ENCODE data around the gene NDUFV3. TPM values are rescaled to one million over a fixed set of nuclear protein-coding genes. Genes with fewer than 3 reads are reported as not detected.
A peak's percentile ranks its signal among the peaks of the same experiment; 100 is the strongest.

The NDUFV3 gene
- total RNA-seq, 6 experiments from 2014 or later, result 18.9 to 39.1 (median 23.6) TPM

GRCh38 chr21:42913476-42913875, 20.4 kb downstream of the NDUFV3 start:
- no peak for TF ChIP-seq CTCF (IDR thresholded peaks at IDR 0.05)
- Histone ChIP-seq H3K27ac (no peak overlapping the region), H3K4me3 (no peak overlapping the region), H3K36me3 (peaks cover 0 to 36% (median 22%) of the 10 kb centered on the region in 4 donors), H3K27me3 (no peaks in the 10 kb centered on the region), H3K9me3 (no peaks in the 10 kb centered on the region), H3K4me1 (no peaks in the 10 kb centered on the region)
- ATAC-seq (peak in 2 of 4 donors; percentile 26 to 34), DNase-seq (no peak)
- 56% methylated on average over 3 of the region's 7 CpGs for WGBS (ENCODE audit: insufficient coverage, low coverage, low lambda C conversion rate, missing lambda C conversion rate)
- intact Hi-C loops (cut with DNase I), result loop anchor here in 1 of 2 donors (10.0 kb wide), 1 partner anchor 59 kb away; no protein-coding TSS in a partner anchor

GRCh38 chr21:42918291-42918690, 25.2 kb downstream of the NDUFV3 start:
- H3K27me3 ChIP-seq, result no peaks in the 10 kb centered on the region
- WGBS (ENCODE audit: insufficient coverage, low coverage, low lambda C conversion rate, missing lambda C conversion rate), result 88% methylated on average over 5 of the region's 6 CpGs
- no peaks in the 10 kb centered on the region for H3K9me3 ChIP-seq
- no peak overlapping the region for H3K4me3 ChIP-seq
- ATAC-seq, result no peak
- H3K4me1 ChIP-seq, result no peaks in the 10 kb centered on the region
- H3K36me3 ChIP-seq, result no peaks in the 10 kb centered on the region
- H3K27ac ChIP-seq, result no peak overlapping the region
- DNase-seq, result no peak
- TF ChIP-seq POLR2A (IDR thresholded peaks at IDR 0.05) (no peak), CTCF (IDR thresholded peaks at IDR 0.05) (no peak)
- intact Hi-C loops (cut with DNase I), result loop anchor here in 1 of 2 donors (10.0 kb wide), 1 partner anchor 63 kb away; no protein-coding TSS in a partner anchor

DNA sequence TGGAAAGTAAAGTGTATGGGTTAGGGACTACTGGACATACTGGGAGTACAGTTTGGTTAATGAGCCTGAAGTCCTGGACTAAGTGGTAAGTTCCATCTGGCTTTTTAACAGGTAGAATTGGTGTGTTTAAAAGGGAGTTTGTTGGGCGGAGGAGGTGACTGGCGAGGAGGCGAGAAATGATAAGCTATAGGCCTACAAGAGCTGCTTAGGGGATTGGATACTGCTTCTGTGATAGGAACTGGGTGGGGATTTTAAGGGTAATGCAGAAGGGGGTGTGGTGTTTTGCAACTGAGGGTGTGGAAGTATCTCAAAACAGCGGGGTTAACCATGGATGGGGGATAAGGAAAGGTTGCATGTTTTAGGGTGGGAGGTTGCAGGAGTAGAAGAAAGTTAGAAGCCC, 28.8 kb downstream of the NDUFV3 start:
- WGBS (ENCODE audit: insufficient coverage, low coverage, low lambda C conversion rate, missing lambda C conversion rate), result 86% methylated on average over 4 of the region's 4 CpGs

DNA sequence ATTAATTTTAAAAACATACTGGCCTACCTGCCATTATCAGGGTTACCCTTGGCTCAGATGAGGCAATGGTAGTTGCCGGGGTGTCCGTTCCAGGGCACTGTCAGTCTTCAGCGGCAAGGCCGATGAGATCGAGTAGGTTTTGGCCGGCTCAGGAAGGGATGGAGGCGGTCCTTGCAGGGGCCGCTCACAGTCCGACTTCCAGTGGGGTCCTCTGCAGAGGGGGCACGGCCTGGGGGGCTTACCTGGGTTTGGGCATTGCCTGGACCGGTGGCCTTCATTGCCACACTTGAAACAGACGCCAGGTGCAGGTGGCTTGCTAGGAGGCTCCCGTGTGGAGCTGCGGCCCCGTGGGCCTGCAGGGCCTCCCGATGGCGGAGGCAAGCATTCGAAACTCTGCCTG, 29.8 kb downstream of the NDUFV3 start:
- H3K9me3 ChIP-seq, result no peaks in the 10 kb centered on the region
- H3K27me3 ChIP-seq, result no peaks in the 10 kb centered on the region
- no peak overlapping the region for H3K4me3 ChIP-seq
- H3K36me3 ChIP-seq, result no peaks in the 10 kb centered on the region
- intact Hi-C loops (cut with DNase I), result no loop called here
- DNase-seq (no peak), ATAC-seq (no peak)
- TF ChIP-seq CTCF (IDR thresholded peaks at IDR 0.05) (no peak), POLR2A (IDR thresholded peaks at IDR 0.05) (no peak)
- H3K27ac ChIP-seq, result no peak overlapping the region
- 40% methylated on average over 1 of the region's 18 CpGs for WGBS (ENCODE audit: insufficient coverage, low coverage, low lambda C conversion rate, missing lambda C conversion rate)
- peaks cover 0 to 2% (median 0%) of the 10 kb centered on the region in 4 donors for H3K4me1 ChIP-seq

More for the DNA sequence above, 28.8 kb downstream of the NDUFV3 start:
- no peak for TF ChIP-seq POLR2A (IDR thresholded peaks at IDR 0.05)
- no peak for TF ChIP-seq CTCF (IDR thresholded peaks at IDR 0.05)
- intact Hi-C loops (cut with DNase I), result no loop called here
- H3K36me3 ChIP-seq, result no peaks in the 10 kb centered on the region
- no peak overlapping the region for H3K27ac ChIP-seq
- no peaks in the 10 kb centered on the region for H3K9me3 ChIP-seq
- ATAC-seq, result no peak
- H3K4me1 ChIP-seq, result peaks cover 0 to 2% (median 0%) of the 10 kb centered on the region in 4 donors
- H3K4me3 ChIP-seq, result no peak overlapping the region
- H3K27me3 ChIP-seq, result no peaks in the 10 kb centered on the region
- DNase-seq, result no peak
